H1 (cell line): ENCODE data around the gene KDM2A. TPM values are rescaled to one million over a fixed set of nuclear protein-coding genes. Genes with fewer than 3 reads are reported as not detected.

Experiments
- CTCF ChIA-PET: fragments of 300-600 bp; sonication (Branson Sonifier 250); formaldehyde crosslinking; loops from one replicate; lab custom pipeline; 2021; ENCODE audit not compliant: partially characterized antibody; lab: Charles Lee
- POLR2A ChIA-PET: fragments of 300-600 bp; sonication (Branson Sonifier 250); formaldehyde crosslinking; loops from one replicate; lab custom pipeline; 2021; ENCODE audit warnings: inconsistent platforms; ENCODE audit not compliant: partially characterized antibody; lab: Charles Lee
- DNase-seq, 2 experiments: peaks; one replicate each; pipeline versions ENCODE4 v3.0.0 to v3.0.0-alpha.2; 2010 to 2022; ENCODE audit warnings: low spot score in 2 of 2, low read depth in 1 of 2, mixed read lengths in 1 of 2
- FAIRE-seq: peaks from 2 replicates; lab custom pipeline; 2011; peaks lifted over from hg19 to GRCh38; lab: Jason Lieb, UNC
- H2AFZ ChIP-seq: 2 replicates; pipeline ENCODE4 v1.8.1; 2012; ENCODE audit warnings: low read length, inconsistent platforms
- H2AK5ac ChIP-seq: 2 replicates; pipeline ENCODE4 v1.6.1; 2013; ENCODE audit warnings: low read depth, low read length
- H2BK120ac ChIP-seq: replicated peaks from 2 replicates; pipeline ENCODE3; 2013; ENCODE audit warnings: low read depth, low read length, inconsistent platforms
- H2BK12ac ChIP-seq: 2 replicates; pipeline ENCODE4 v1.6.1; 2013; ENCODE audit warnings: low read depth, low read length
- H2BK15ac ChIP-seq: 2 replicates; pipeline ENCODE4 v1.6.1; 2013; ENCODE audit warnings: low read length
- H2BK20ac ChIP-seq: 2 replicates; pipeline ENCODE4 v1.6.1; 2013; ENCODE audit warnings: low read length
- H2BK5ac ChIP-seq: 2 replicates; pipeline ENCODE4 v1.6.1; 2013; ENCODE audit warnings: low read depth, low read length
- H3K14ac ChIP-seq: 2 replicates; pipeline ENCODE4 v1.6.1; 2013; ENCODE audit warnings: inconsistent platforms; ENCODE audit not compliant: insufficient read length
- H3K18ac ChIP-seq: 2 replicates; pipeline ENCODE4 v1.6.1; 2013; ENCODE audit warnings: low read length; ENCODE audit errors: extremely low read depth
- H3K23ac ChIP-seq: 2 replicates; pipeline ENCODE4 v1.6.1; 2013; ENCODE audit warnings: inconsistent platforms; ENCODE audit not compliant: insufficient read length
- H3K23me2 ChIP-seq: 2 replicates; pipeline ENCODE4 v1.6.1; 2013; ENCODE audit warnings: low read depth, low read length
- H3K27ac ChIP-seq: 2 replicates; pipeline ENCODE4 v1.6.1; 2011; ENCODE audit warnings: low read depth, low read length, inconsistent platforms
- H3K27me3 ChIP-seq, 4 experiments: replicated peaks in 1 of 4; 1 replicate in 1 of 4; 2 replicates in 3 of 4; pipeline versions ENCODE4 v1.6.1 to v1.8.1; 2011 to 2013; ENCODE audit warnings: low read length in 3 of 4, mild to moderate bottlenecking in 3 of 4, inconsistent platforms in 2 of 4, mixed read lengths in 2 of 4, moderate library complexity in 1 of 4; ENCODE audit not compliant: control insufficient read depth in 3 of 4, insufficient read depth in 3 of 4; ENCODE audit errors: extremely low read depth in 1 of 4
- H3K36me3 ChIP-seq, 4 experiments: 2 replicates each; pipeline versions ENCODE4 v1.6.1 to v1.8.1; 2011 to 2013; ENCODE audit warnings: mild to moderate bottlenecking in 4 of 4, low read length in 3 of 4, moderate library complexity in 2 of 4, control low read depth in 1 of 4, inconsistent platforms in 1 of 4; ENCODE audit not compliant: insufficient read depth in 4 of 4, control insufficient read depth in 2 of 4
- H3K4ac ChIP-seq: replicated peaks from 2 replicates; pipeline ENCODE3; 2013; ENCODE audit warnings: low read length, low read depth, mixed read lengths, inconsistent platforms; ENCODE audit not compliant: insufficient read length
- H3K4me1 ChIP-seq, 4 experiments: replicated peaks in 1 of 4; 1 replicate in 1 of 4; 2 replicates in 3 of 4; pipeline versions ENCODE4 v1.6.1 to v1.8.1; 2011 to 2013; ENCODE audit warnings: low read length in 3 of 4, inconsistent platforms in 2 of 4, mixed read lengths in 1 of 4; ENCODE audit not compliant: insufficient read depth in 4 of 4, control insufficient read depth in 3 of 4
- H3K4me2 ChIP-seq, 2 experiments: 2 replicates each; pipeline versions ENCODE4 v1.6.1 to v1.8.1; 2011 to 2013; ENCODE audit warnings: low read depth in 2 of 2, low read length in 2 of 2, control low read depth in 1 of 2, inconsistent platforms in 1 of 2, mild to moderate bottlenecking in 1 of 2; ENCODE audit not compliant: insufficient read depth in 1 of 2
- H3K4me3 ChIP-seq, 4 experiments: fragments of 200-600, 300-600 bp in 1 of 4; sonication (generic), shearing (Covaris generic), sonication (Bioruptor Twin) in 1 of 4; 2 replicates each; pipeline versions ENCODE4 v1.5.1 to v1.8.1; 2011 to 2016; ENCODE audit warnings: low read length in 4 of 4, low read depth in 3 of 4, control low read depth in 2 of 4, inconsistent platforms in 2 of 4, mild to moderate bottlenecking in 2 of 4, mixed read lengths in 1 of 4, moderate library complexity in 1 of 4; ENCODE audit not compliant: insufficient read depth in 2 of 4; ENCODE audit errors: extremely low read depth in 1 of 4
- H3K56ac ChIP-seq: replicated peaks from 2 replicates; pipeline ENCODE3; 2013; ENCODE audit warnings: low read depth, mild to moderate bottlenecking, mixed read lengths, low read length, inconsistent platforms; ENCODE audit not compliant: insufficient read length
- H3K79me1 ChIP-seq: 2 replicates; pipeline ENCODE4 v1.6.1; 2013; ENCODE audit warnings: low read depth, low read length, control low read depth
- H3K79me2 ChIP-seq, 2 experiments: 2 replicates each; pipeline versions ENCODE4 v1.6.1 to v1.8.1; 2012 to 2013; ENCODE audit warnings: low read length in 2 of 2, mild to moderate bottlenecking in 2 of 2, inconsistent platforms in 1 of 2; ENCODE audit not compliant: insufficient read depth in 2 of 2, control insufficient read depth in 1 of 2
- H3K9ac ChIP-seq, 4 experiments: replicated peaks in 1 of 4; 1 replicate in 1 of 4; 2 replicates in 3 of 4; pipeline versions ENCODE4 v1.6.1 to v1.8.1; 2011 to 2013; ENCODE audit warnings: low read depth in 3 of 4, low read length in 3 of 4, control low read depth in 2 of 4, mild to moderate bottlenecking in 2 of 4, moderate library complexity in 2 of 4, inconsistent platforms in 1 of 4; ENCODE audit errors: extremely low read depth in 1 of 4
- H3K9me3 ChIP-seq, 2 experiments: 2 replicates each; pipeline versions ENCODE4 v1.6.1 to v1.8.1; 2012 to 2013; ENCODE audit warnings: mild to moderate bottlenecking in 2 of 2, moderate library complexity in 2 of 2, control low read depth in 1 of 2, inconsistent platforms in 1 of 2, low read depth in 1 of 2, low read length in 1 of 2, mixed read lengths in 1 of 2; ENCODE audit not compliant: insufficient read depth in 2 of 2
- H4K20me1 ChIP-seq, 2 experiments: replicated peaks in 1 of 2; 2 replicates each; pipeline versions ENCODE3 to v1.8.1; 2011 to 2013; ENCODE audit warnings: inconsistent platforms in 2 of 2, low read length in 2 of 2, mild to moderate bottlenecking in 1 of 2; ENCODE audit not compliant: insufficient read depth in 2 of 2, control insufficient read depth in 1 of 2
- H4K5ac ChIP-seq: 2 replicates; pipeline ENCODE4 v1.6.1; 2013; ENCODE audit warnings: low read length, low read depth, mixed read lengths, inconsistent platforms; ENCODE audit not compliant: insufficient read length
- H4K8ac ChIP-seq: 2 replicates; pipeline ENCODE4 v1.8.0; 2013; ENCODE audit warnings: mild to moderate bottlenecking, moderate library complexity, low read length, inconsistent platforms; ENCODE audit not compliant: insufficient read depth; ENCODE audit errors: extremely low read depth
- H4K91ac ChIP-seq: replicated peaks from 2 replicates; pipeline ENCODE3; 2013; ENCODE audit warnings: low read length, mixed read lengths, inconsistent platforms; ENCODE audit not compliant: insufficient read length
- BRCA1 ChIP-seq: IDR thresholded peaks from 2 replicates; pipeline ENCODE4 v1.6.1; 2012; ENCODE audit warnings: low read depth, low read length, improper control_type of control experiment
- CHD1 ChIP-seq: IDR thresholded peaks from 2 replicates; pipeline ENCODE4 v1.6.1; 2012; ENCODE audit warnings: low read depth, low read length, improper control_type of control experiment
- CREB1 ChIP-seq: IDR thresholded peaks from 2 replicates; pipeline ENCODE4 v1.6.1; 2012; ENCODE audit warnings: inconsistent platforms
- EGR1 ChIP-seq: IDR thresholded peaks from 2 replicates; pipeline ENCODE4 v1.6.1; 2011; ENCODE audit warnings: low read depth, low read length, borderline replicate concordance
- RXRA ChIP-seq: IDR thresholded peaks from 2 replicates; pipeline ENCODE4 v1.6.1; 2011; ENCODE audit warnings: low read depth, mild to moderate bottlenecking, low read length, moderate library complexity; ENCODE audit not compliant: insufficient read depth
- SP1 ChIP-seq: IDR thresholded peaks from 2 replicates; pipeline ENCODE4 v1.6.1; 2011; ENCODE audit warnings: low read depth, low read length
- SP4 ChIP-seq: IDR thresholded peaks from 2 replicates; pipeline ENCODE4 v1.6.1; 2012; ENCODE audit warnings: low read length, inconsistent platforms
- YY1 ChIP-seq: IDR thresholded peaks from 2 replicates; pipeline ENCODE4 v1.6.1; 2011; ENCODE audit warnings: low read depth, mild to moderate bottlenecking, low read length
- WGBS, 2 experiments: shearing (Covaris generic) in 1 of 2; methylation state at CpG; one replicate each; pipeline versions ENCODE4 v1.1.6 to v1.1.7; 2013 to 2015; ENCODE audit warnings: low lambda C conversion rate in 2 of 2, mixed read lengths in 2 of 2, inconsistent platforms in 1 of 2, low coverage in 1 of 2, missing lambda C conversion rate in 1 of 2; ENCODE audit not compliant: insufficient replicate concordance in 2 of 2, insufficient coverage in 1 of 2, insufficient read length in 1 of 2; ENCODE audit errors: extremely low coverage in 1 of 2, missing lambda C conversion rate in 1 of 2; 5-methylcytosine and 5-hydroxymethylcytosine counted together
- polyA plus RNA-seq, 7 experiments: library from polyadenylated mRNA; depleted of rRNA in 3 of 7; stranded (reverse) in 5 of 7; unstranded in 2 of 7; fragments of >200 nt in 5 of 7; fragments of 200-250 nt in 2 of 7; gene quantifications; 1 replicate in 5 of 7; 2 replicates in 1 of 7; 4 replicates in 1 of 7; pipeline versions ENCODE4 v1.2.1 to v1.2.3, GENCODE V29; 2011 to 2013; ENCODE audit warnings: missing spikeins in 2 of 7, mixed read lengths in 2 of 7
- total RNA-seq: library from RNA; stranded (reverse); fragmentation: NEBNext Ultra II Directional; extraction: Animal tissue kit (Norgen Biotek cat#: 25700); gene quantifications from 2 replicates; pipeline ENCODE4 v1.2.1, GENCODE V29; 2021
- TF ChIP-seq, protein P1 (sequence below): IDR thresholded peaks from 2 replicates; pipeline ENCODE4 v1.6.1; 2011; ENCODE audit warnings: low read length, improper control_type of control experiment
- TF ChIP-seq, protein P2 (sequence below), 3 experiments: IDR thresholded peaks; 1 replicate in 2 of 3; 2 replicates in 1 of 3; pipeline versions ENCODE4 v1.5.1 to v1.6.1; 2011; ENCODE audit warnings: low read length in 3 of 3, mild to moderate bottlenecking in 3 of 3, inconsistent platforms in 2 of 3, low read depth in 1 of 3, moderate library complexity in 1 of 3; ENCODE audit not compliant: insufficient read depth in 1 of 3; ENCODE audit errors: control extremely low read depth in 1 of 3
- TF ChIP-seq, protein P3 (sequence below): IDR thresholded peaks from 2 replicates; pipeline ENCODE4 v1.6.1; 2012; ENCODE audit warnings: inconsistent platforms

KDM2A gene
- total and polyA plus RNA-seq, 2 of the 8 experiments (the other 6 are each of a cell fraction or from before 2014, with no cell fraction given), result 55.4 to 66.2 TPM

DNA sequence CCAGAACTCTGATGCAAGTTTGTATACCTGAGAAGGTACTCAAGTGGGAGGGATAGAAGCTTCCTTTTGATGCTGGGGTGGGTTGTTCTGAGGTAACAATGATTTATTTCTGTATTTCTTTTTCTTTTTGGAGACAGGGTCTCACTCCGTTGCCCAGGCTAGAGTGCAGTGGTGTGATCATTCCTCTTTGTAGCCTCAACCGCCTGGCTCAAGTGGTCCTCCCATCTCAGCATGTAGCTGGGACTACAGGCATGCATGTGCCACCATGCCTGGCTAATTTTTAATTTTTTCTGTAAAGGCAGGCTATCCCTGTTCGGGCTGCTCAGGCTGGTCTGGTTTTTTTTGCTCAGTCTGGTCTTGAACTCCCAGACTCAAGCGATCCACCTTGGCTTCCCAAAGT is 7.9 kb downstream of the KDM2A start:
- no peak overlapping the region for H3K4ac ChIP-seq
- ChIA-PET POLR2A (interaction anchor here (0.6 kb wide), 1 partner anchor 20 kb away, joined by 3 read pairs; no protein-coding TSS in a partner anchor), CTCF (interaction anchor here (0.9 to 1.5 kb wide), 4 partner anchors 19 to 136 kb away, joined by 3 to 5 read pairs (median 4); no protein-coding TSS in a partner anchor)
- no peaks in the 10 kb centered on the region for H3K9me3 ChIP-seq
- whole genome bisulfite sequencing, 2 experiments, result 95% methylated on average over 4 of the region's 4 CpGs; no CpG with 5 or more reads in 1 of the 2 experiments
- H2BK120ac ChIP-seq, result no peak overlapping the region
- no peak overlapping the region for H2BK15ac ChIP-seq
- H4K8ac ChIP-seq, result no peak overlapping the region
- no peak overlapping the region for H2AK5ac ChIP-seq
- no peaks in the 10 kb centered on the region for H3K4me1 ChIP-seq
- H3K4me3 ChIP-seq, result no peak overlapping the region
- no peak overlapping the region for H3K14ac ChIP-seq
- H2BK12ac ChIP-seq, result no peak overlapping the region
- no peak overlapping the region for H3K4me2 ChIP-seq
- no peak overlapping the region for H2BK20ac ChIP-seq
- H4K20me1 ChIP-seq, result peaks cover 7% of the 10 kb centered on the region in 2 experiments
- peaks cover 0 to 23% (median 3%) of the 10 kb centered on the region in 4 experiments; a peak in 4 of 8 replicates for H3K36me3 ChIP-seq
- no peak overlapping the region for H4K91ac ChIP-seq
- no peak overlapping the region for H3K27ac ChIP-seq
- H3K79me2 ChIP-seq, result peaks cover 27 to 92% of the 10 kb centered on the region in 2 experiments
- H2BK5ac ChIP-seq, result no peak overlapping the region
- no peak for DNase-seq
- no peaks in the 10 kb centered on the region; the same call in 1 of the 2 replicates for H3K79me1 ChIP-seq
- H3K27me3 ChIP-seq, result no peaks in the 10 kb centered on the region
- H2AFZ ChIP-seq, result no peak overlapping the region
- H4K5ac ChIP-seq, result no peak overlapping the region
- no peak overlapping the region for H3K18ac ChIP-seq
- H3K56ac ChIP-seq, result no peak overlapping the region
- H3K9ac ChIP-seq, result no peak overlapping the region
- no peaks in the 10 kb centered on the region for H3K23me2 ChIP-seq
- no peak for FAIRE-seq
- no peak overlapping the region for H3K23ac ChIP-seq
- TF ChIP-seq CREB1, result no peak
- TF ChIP-seq, protein P1, sequence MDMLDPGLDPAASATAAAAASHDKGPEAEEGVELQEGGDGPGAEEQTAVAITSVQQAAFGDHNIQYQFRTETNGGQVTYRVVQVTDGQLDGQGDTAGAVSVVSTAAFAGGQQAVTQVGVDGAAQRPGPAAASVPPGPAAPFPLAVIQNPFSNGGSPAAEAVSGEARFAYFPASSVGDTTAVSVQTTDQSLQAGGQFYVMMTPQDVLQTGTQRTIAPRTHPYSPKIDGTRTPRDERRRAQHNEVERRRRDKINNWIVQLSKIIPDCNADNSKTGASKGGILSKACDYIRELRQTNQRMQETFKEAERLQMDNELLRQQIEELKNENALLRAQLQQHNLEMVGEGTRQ, result no peak
- no peak for TF ChIP-seq SP4
- TF ChIP-seq EGR1, result no peak
- no peak for TF ChIP-seq CHD1
- TF ChIP-seq, protein P2, sequence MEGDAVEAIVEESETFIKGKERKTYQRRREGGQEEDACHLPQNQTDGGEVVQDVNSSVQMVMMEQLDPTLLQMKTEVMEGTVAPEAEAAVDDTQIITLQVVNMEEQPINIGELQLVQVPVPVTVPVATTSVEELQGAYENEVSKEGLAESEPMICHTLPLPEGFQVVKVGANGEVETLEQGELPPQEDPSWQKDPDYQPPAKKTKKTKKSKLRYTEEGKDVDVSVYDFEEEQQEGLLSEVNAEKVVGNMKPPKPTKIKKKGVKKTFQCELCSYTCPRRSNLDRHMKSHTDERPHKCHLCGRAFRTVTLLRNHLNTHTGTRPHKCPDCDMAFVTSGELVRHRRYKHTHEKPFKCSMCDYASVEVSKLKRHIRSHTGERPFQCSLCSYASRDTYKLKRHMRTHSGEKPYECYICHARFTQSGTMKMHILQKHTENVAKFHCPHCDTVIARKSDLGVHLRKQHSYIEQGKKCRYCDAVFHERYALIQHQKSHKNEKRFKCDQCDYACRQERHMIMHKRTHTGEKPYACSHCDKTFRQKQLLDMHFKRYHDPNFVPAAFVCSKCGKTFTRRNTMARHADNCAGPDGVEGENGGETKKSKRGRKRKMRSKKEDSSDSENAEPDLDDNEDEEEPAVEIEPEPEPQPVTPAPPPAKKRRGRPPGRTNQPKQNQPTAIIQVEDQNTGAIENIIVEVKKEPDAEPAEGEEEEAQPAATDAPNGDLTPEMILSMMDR (IDR thresholded peaks at IDR 0.05; ENCODE audit: control extremely low read depth in 1 of 3, insufficient read depth in 1 of 3, low read depth in 1 of 3, low read length in 3 of 3), result no peak
- TF ChIP-seq, protein P3, sequence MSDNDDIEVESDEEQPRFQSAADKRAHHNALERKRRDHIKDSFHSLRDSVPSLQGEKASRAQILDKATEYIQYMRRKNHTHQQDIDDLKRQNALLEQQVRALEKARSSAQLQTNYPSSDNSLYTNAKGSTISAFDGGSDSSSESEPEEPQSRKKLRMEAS, result no peak
- no peak for TF ChIP-seq SP1
- TF ChIP-seq YY1, result no peak
- TF ChIP-seq BRCA1, result no peak
- TF ChIP-seq RXRA, result no peak
